CD4-positive, alpha-beta T cell (primary cell): ENCODE measurements around the gene STARD13. TPM values are rescaled to one million over a fixed set of nuclear protein-coding genes. Genes with fewer than 3 reads are reported as not detected.

Source experiments
- ATAC-seq: fragments of 200-7000 bp; cut with Tn5 transposase; one replicate; pipeline ENCODE4 v1.10.0; 2022; ENCODE audit warnings: mild to moderate bottlenecking; ENCODE audit not compliant: poor library complexity
- CTCF ChIA-PET: fragments of 350-600 bp; sonication (Branson Sonifier 250); formaldehyde crosslinking; loops from one replicate; lab custom pipeline; 2021; ENCODE audit warnings: antibody characterized with exemption, inconsistent platforms; lab: Charles Lee
- POLR2A ChIA-PET: fragments of 350-600 bp; sonication (Branson Sonifier 250); formaldehyde crosslinking; loops from one replicate; lab custom pipeline; 2021; ENCODE audit warnings: antibody characterized with exemption, inconsistent platforms; lab: Charles Lee
- DNase-seq, 14 experiments: peaks; one replicate each; pipeline ENCODE4 v3.0.0-alpha.2; 2013 to 2020; ENCODE audit warnings: mixed read lengths in 2 of 14
- H3K27ac ChIP-seq, 2 donors: one replicate each; pipeline versions ENCODE4 v1.5.1 to v1.7.0; 2013; ENCODE audit warnings: low read length in 2 of 2, low read depth in 1 of 2, mild to moderate bottlenecking in 1 of 2
- H3K27me3 ChIP-seq, 2 experiments: 1 replicate in 1 of 2; 2 replicates in 1 of 2; pipeline versions ENCODE4 v1.6.1 to v1.7.0; 2013; ENCODE audit warnings: low read length in 2 of 2, control low read depth in 1 of 2, mild to moderate bottlenecking in 1 of 2, moderate library complexity in 1 of 2; ENCODE audit not compliant: insufficient read depth in 2 of 2, control insufficient read depth in 1 of 2
- H3K36me3 ChIP-seq: one replicate; pipeline ENCODE4 v1.6.1; 2013; ENCODE audit warnings: low read length, control low read depth; ENCODE audit not compliant: insufficient read depth
- H3K4me1 ChIP-seq: one replicate; pipeline ENCODE4 v1.6.1; 2013; ENCODE audit warnings: low read length, control low read depth; ENCODE audit not compliant: insufficient read depth
- H3K4me3 ChIP-seq: one replicate; pipeline ENCODE4 v1.5.1; 2013; ENCODE audit warnings: mild to moderate bottlenecking, low read length, moderate library complexity
- H3K9me3 ChIP-seq, 2 experiments: 1 replicate in 1 of 2; 2 replicates in 1 of 2; pipeline versions ENCODE4 v1.6.1 to v1.7.0; 2013; ENCODE audit warnings: low read length in 2 of 2, mild to moderate bottlenecking in 2 of 2, control low read depth in 1 of 2, moderate library complexity in 1 of 2; ENCODE audit not compliant: control insufficient read depth in 1 of 2, insufficient read depth in 1 of 2
- H3K27ac Mint-ChIP-seq: one replicate; pipeline ENCODE4 v1.8.0; 2020; ENCODE audit warnings: mixed read lengths
- H3K27me3 Mint-ChIP-seq: one replicate; pipeline ENCODE4 v1.8.0; 2021; ENCODE audit warnings: mixed read lengths
- H3K36me3 Mint-ChIP-seq: one replicate; pipeline ENCODE4 v1.8.0; 2021; ENCODE audit warnings: low read depth, mixed read lengths
- H3K4me1 Mint-ChIP-seq: one replicate; pipeline ENCODE4 v1.8.0; 2021; ENCODE audit warnings: low read depth, mixed read lengths
- H3K4me3 Mint-ChIP-seq: one replicate; pipeline ENCODE4 v1.8.0; 2020; ENCODE audit warnings: mild to moderate bottlenecking, mixed read lengths
- H3K9me3 Mint-ChIP-seq: one replicate; pipeline ENCODE4 v1.8.0; 2020; ENCODE audit warnings: mixed read lengths
- intact Hi-C, 2 experiments: fragments of 100-400 bp; cut with DNase I in 1 of 2; cut with micrococcal nuclease in 1 of 2; formaldehyde crosslinking; loops; one replicate each; pipeline versions ENCODE4 v1.15.1 to v1.9.0; 2023 to 2025; cut with DNase I, micrococcal nuclease
- total RNA-seq, 174 experiments: library from RNA in 2 of 174; stranded (reverse) in 2 of 174; gene quantifications; one replicate each; pipeline ENCODE4 v1.2.3 and lab custom pipeline; 2021 to 2026
- TF ChIP-seq, protein P1 (sequence below): fragments of 200-600 bp; IDR thresholded peaks from one replicate; pipeline ENCODE4 v1.8.0; 2022; ENCODE audit warnings: antibody characterized with exemption, mild to moderate bottlenecking

The STARD13 gene
- total RNA-seq, 2 experiments from 2014 or later: not detected

DNA sequence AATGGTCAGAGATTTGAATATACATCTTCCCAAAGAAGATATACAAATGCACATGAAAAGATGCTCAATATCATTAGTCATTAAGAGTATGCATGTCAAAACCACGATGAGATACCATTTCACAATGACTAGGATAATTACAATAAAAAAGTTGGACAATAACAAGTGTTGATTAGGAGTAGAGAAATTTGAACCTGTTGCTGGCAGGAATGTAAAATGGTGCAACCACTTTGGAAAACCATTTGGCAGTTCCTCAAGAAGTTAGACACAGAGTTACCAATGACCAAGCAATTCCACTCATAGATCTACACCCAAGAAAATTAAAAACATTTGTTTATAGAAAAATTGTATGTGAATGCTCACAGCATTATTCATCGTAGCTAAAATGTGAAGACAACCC lies 33.2 kb upstream of the STARD13 start:
- H3K9me3 ChIP-seq: no peaks in the 10 kb centered on the region
- DNase-seq (no peak), ATAC-seq (no peak)
- ChIA-PET CTCF (no interaction called here), POLR2A (no interaction called here)
- H3K9me3 Mint-ChIP-seq: no peaks in the 10 kb centered on the region
- no peak overlapping the region for H3K27ac Mint-ChIP-seq
- H3K27ac ChIP-seq: no peak overlapping the region
- no peaks in the 10 kb centered on the region for H3K36me3 ChIP-seq
- peaks cover 15% of the 10 kb centered on the region for H3K27me3 Mint-ChIP-seq
- TF ChIP-seq, protein P1, sequence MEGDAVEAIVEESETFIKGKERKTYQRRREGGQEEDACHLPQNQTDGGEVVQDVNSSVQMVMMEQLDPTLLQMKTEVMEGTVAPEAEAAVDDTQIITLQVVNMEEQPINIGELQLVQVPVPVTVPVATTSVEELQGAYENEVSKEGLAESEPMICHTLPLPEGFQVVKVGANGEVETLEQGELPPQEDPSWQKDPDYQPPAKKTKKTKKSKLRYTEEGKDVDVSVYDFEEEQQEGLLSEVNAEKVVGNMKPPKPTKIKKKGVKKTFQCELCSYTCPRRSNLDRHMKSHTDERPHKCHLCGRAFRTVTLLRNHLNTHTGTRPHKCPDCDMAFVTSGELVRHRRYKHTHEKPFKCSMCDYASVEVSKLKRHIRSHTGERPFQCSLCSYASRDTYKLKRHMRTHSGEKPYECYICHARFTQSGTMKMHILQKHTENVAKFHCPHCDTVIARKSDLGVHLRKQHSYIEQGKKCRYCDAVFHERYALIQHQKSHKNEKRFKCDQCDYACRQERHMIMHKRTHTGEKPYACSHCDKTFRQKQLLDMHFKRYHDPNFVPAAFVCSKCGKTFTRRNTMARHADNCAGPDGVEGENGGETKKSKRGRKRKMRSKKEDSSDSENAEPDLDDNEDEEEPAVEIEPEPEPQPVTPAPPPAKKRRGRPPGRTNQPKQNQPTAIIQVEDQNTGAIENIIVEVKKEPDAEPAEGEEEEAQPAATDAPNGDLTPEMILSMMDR: no peak
- no peaks in the 10 kb centered on the region for H3K36me3 Mint-ChIP-seq
- intact Hi-C loops: no loop called here
- H3K4me3 Mint-ChIP-seq: no peak overlapping the region
- H3K4me3 ChIP-seq: no peak overlapping the region
- H3K27me3 ChIP-seq: no peaks in the 10 kb centered on the region
- no peaks in the 10 kb centered on the region for H3K4me1 Mint-ChIP-seq
- no peaks in the 10 kb centered on the region for H3K4me1 ChIP-seq

DNA sequence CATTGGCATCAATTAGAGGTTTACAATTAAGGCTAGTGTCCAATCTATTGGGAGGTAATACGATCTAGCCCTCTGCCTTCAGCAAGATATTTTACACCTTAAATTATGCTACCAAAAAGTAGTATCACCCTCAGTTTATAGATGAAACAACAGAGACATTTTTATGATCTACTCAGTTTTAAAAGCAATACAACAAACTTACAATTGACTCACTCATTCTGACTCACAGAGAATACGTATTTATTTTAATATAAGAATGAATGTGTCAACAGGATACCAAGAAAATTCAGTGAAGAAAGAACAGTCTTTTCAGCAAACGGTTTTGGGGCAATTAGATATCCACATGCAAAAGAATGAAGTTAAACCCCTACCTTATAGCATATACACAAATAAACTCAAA lies 32.5 kb upstream of the STARD13 start:
- H3K4me3 ChIP-seq: no peak overlapping the region
- ATAC-seq (no peak), DNase-seq (no peak)
- no peaks in the 10 kb centered on the region for H3K36me3 ChIP-seq
- no peaks in the 10 kb centered on the region for H3K9me3 Mint-ChIP-seq
- intact Hi-C loops: no loop called here
- ChIA-PET POLR2A (no interaction called here), CTCF (no interaction called here)
- H3K27me3 Mint-ChIP-seq: peaks cover 16% of the 10 kb centered on the region
- no peaks in the 10 kb centered on the region for H3K4me1 Mint-ChIP-seq
- TF ChIP-seq, protein P1: no peak
- peaks cover 0 to 2% of the 10 kb centered on the region in 2 experiments for H3K27me3 ChIP-seq
- no peak overlapping the region for H3K27ac Mint-ChIP-seq
- no peak overlapping the region for H3K4me3 Mint-ChIP-seq
- H3K9me3 ChIP-seq: no peaks in the 10 kb centered on the region
- no peaks in the 10 kb centered on the region for H3K36me3 Mint-ChIP-seq
- H3K27ac ChIP-seq: no peak overlapping the region
- H3K4me1 ChIP-seq: no peaks in the 10 kb centered on the region

DNA sequence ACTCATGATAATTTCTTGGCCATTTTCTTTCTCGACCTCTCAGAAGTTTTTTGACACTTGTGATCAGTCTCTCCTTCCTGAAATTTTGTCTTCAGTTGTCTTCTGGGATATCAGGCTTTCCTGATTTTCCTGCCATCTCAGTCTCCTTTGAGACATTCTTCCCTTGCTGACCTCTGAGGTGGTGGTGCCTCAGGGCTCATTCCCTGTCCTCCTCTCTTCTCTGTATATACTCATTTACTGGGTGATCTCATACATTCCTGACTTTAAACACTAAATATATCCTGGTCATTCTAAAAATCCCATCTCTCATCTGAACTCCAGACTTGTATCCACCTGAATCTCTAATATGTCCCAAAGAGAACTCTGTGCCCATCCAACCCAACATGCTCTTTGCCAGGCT lies 31.3 kb upstream of the STARD13 start:
- H3K36me3 Mint-ChIP-seq: no peaks in the 10 kb centered on the region
- intact Hi-C loops: no loop called here
- POLR2A ChIA-PET: no interaction called here
- no peak overlapping the region for H3K27ac Mint-ChIP-seq
- no peak for DNase-seq
- H3K27me3 ChIP-seq: peaks cover 0 to 2% of the 10 kb centered on the region in 2 experiments
- peaks cover 16% of the 10 kb centered on the region for H3K27me3 Mint-ChIP-seq
- H3K36me3 ChIP-seq: no peaks in the 10 kb centered on the region
- no peak overlapping the region for H3K4me3 ChIP-seq
- TF ChIP-seq, protein P1: no peak
- H3K4me1 Mint-ChIP-seq: no peaks in the 10 kb centered on the region
- ATAC-seq: no peak
- no peaks in the 10 kb centered on the region for H3K9me3 ChIP-seq
- no peak overlapping the region for H3K4me3 Mint-ChIP-seq
- H3K4me1 ChIP-seq: no peaks in the 10 kb centered on the region
- CTCF ChIA-PET: no interaction called here
- no peaks in the 10 kb centered on the region for H3K9me3 Mint-ChIP-seq
- no peak overlapping the region for H3K27ac ChIP-seq
